AG04449 (cell line): ENCODE measurements around the gene CYYR1.

Source experiments
- CTCF ChIA-PET: fragments of 350-600 bp; formaldehyde crosslinking; extraction: SDS; loops from one replicate; lab custom pipeline; 2021; ENCODE audit warnings: antibody characterized with exemption; lab: Yijun Ruan, JAX
- POLR2A ChIA-PET: fragments of 400-600, 350-600 bp; formaldehyde crosslinking; extraction: SDS; loops from one replicate; lab custom pipeline; 2020; ENCODE audit warnings: antibody characterized with exemption, inconsistent platforms; lab: Yijun Ruan, JAX
- DNase-seq: peaks from one replicate; pipeline ENCODE4 v3.0.0-alpha.2; 2010; ENCODE audit warnings: low read depth, low spot score
- H3K4me3 ChIP-seq: 2 replicates; pipeline ENCODE4 v1.5.1; 2011; ENCODE audit warnings: low read depth, mild to moderate bottlenecking, control low read depth, low read length
- CTCF ChIP-seq: IDR thresholded peaks from one replicate; pipeline ENCODE4 v1.5.1; 2011; ENCODE audit warnings: mild to moderate bottlenecking, moderate library complexity, low read length, control low read depth, inconsistent platforms; ENCODE audit not compliant: insufficient read depth; ENCODE audit errors: missing control alignments

CYYR1 gene

GRCh38 chr21:26423511-26423910 is 149.6 kb downstream of the CYYR1 start:
- TF ChIP-seq CTCF = no peak
- DNase-seq = no peak
- CTCF ChIA-PET = interaction anchor here (1.5 kb wide), 1 partner anchor 294 kb away, joined by 3 read pairs; no protein-coding TSS in a partner anchor
- no peak overlapping the region for H3K4me3 ChIP-seq
- POLR2A ChIA-PET = no interaction called here

GRCh38 chr21:26422706-26423105 is 150.4 kb downstream of the CYYR1 start:
- ChIA-PET CTCF (interaction anchor here (1.5 kb wide), 1 partner anchor 295 kb away, joined by 3 read pairs; no protein-coding TSS in a partner anchor), POLR2A (no interaction called here)
- TF ChIP-seq CTCF = no peak
- no peak for DNase-seq
- no peak overlapping the region for H3K4me3 ChIP-seq

GRCh38 chr21:26422138-26422537 is 150.9 kb downstream of the CYYR1 start:
- CTCF ChIA-PET = interaction anchor here (1.5 kb wide), 1 partner anchor 295 kb away, joined by 3 read pairs; no protein-coding TSS in a partner anchor
- TF ChIP-seq CTCF = no peak
- no peak overlapping the region for H3K4me3 ChIP-seq
- no peak for DNase-seq
- POLR2A ChIA-PET = no interaction called here

GRCh38 chr21:26421724-26422123 is 151.4 kb downstream of the CYYR1 start:
- DNase-seq = no peak
- H3K4me3 ChIP-seq = no peak overlapping the region
- TF ChIP-seq CTCF = no peak
- ChIA-PET CTCF (no interaction called here), POLR2A (no interaction called here)
